AG04449 (cell line): ENCODE measurements around the gene ELL.
A peak's percentile ranks its signal among the peaks of the same experiment; 100 is the strongest.

ENCODE experiments used
- CTCF ChIA-PET: fragments of 350-600 bp; formaldehyde crosslinking; extraction: SDS; loops from one replicate; lab custom pipeline; 2021; ENCODE audit warnings: antibody characterized with exemption; lab: Yijun Ruan, JAX
- POLR2A ChIA-PET: fragments of 400-600, 350-600 bp; formaldehyde crosslinking; extraction: SDS; loops from one replicate; lab custom pipeline; 2020; ENCODE audit warnings: antibody characterized with exemption, inconsistent platforms; lab: Yijun Ruan, JAX
- DNase-seq: peaks from one replicate; pipeline ENCODE4 v3.0.0-alpha.2; 2010; ENCODE audit warnings: low read depth, low spot score
- H3K4me3 ChIP-seq: 2 replicates; pipeline ENCODE4 v1.5.1; 2011; ENCODE audit warnings: low read depth, mild to moderate bottlenecking, control low read depth, low read length
- CTCF ChIP-seq: IDR thresholded peaks from one replicate; pipeline ENCODE4 v1.5.1; 2011; ENCODE audit warnings: mild to moderate bottlenecking, moderate library complexity, low read length, control low read depth, inconsistent platforms; ENCODE audit not compliant: insufficient read depth; ENCODE audit errors: missing control alignments

ELL gene

DNA sequence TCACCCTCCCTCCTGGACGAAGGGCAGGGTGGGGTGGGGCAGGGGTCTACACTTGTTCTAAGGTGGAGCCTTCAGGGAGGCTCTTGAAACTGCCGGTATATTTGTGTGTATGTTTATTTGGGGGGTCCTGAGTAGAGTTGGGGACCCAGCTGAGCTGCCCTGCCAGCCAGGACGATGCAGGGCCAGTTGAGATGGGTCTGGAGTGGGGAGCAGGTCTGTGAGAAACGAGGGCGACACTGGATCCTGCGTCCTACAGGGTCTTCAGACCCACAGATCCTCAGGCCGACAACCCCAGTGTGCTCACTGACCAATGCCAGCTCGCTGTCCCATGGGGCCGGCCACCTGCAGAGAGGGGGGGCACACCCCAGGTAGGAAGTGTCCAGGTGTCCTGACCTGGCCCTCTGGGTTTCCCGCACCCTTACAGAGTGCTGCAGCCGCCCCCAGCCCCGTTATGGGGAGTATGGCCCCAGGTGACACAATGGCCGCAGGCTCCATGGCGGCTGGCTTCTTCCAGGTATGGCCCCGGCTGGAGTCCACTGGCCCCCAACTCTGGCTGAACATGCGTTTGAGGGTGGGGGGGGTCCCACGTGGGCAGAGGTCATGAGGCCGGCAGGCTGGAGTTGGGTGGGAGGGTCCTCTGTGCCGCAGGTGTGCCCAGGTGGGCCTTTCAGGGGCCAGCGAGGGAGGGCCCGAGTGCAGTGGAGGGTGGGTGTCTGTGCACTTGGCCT lies 91.3 kb downstream of the ELL start:
- ChIA-PET CTCF (interaction anchor here (0.9 to 1.4 kb wide), 2 partner anchors 20 to 43 kb away, joined by 4 to 5 read pairs; no protein-coding TSS in a partner anchor), POLR2A (interaction anchor here (1.5 kb wide), 1 partner anchor 11 kb away, joined by 5 read pairs; the partner anchor contains the start of gene SSBP4)
- no peak for TF ChIP-seq CTCF
- H3K4me3 ChIP-seq, result no peak overlapping the region
- DNase-seq, result no peak

DNA sequence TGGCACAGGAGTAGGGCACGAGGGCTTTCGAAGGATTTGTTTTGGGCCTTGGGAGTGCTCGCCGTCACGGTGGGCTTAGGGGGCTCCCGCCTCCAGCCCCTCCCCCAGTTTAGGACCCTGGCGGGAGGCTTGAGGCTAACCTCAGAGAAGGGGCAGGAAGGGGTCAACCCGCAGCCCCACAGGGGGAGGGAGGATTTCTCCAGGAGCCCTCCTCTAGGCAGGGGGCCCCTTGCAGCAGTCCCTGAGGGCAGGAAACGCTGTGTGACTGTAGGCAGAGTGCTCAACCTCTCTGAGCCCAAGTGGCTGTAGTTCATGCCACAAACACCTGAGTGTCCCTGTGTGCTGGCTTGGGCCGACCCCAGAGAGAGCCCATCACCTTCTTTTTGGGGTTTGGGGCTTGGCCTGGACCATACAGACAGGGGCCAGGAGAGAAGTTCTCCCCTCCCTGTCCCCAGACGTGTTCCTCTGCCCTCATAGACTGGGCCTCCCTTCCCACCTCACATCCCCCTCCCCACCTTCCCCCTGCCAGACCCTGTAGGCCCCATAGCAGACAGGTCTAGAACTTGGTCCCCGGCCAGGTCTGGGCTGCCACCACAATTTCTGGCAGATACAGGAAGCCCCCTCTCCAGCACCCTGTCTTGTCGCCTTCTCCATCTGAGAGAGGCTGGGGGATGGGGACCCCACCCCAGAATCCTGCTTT lies 92.0 kb downstream of the ELL start:
- ChIA-PET POLR2A (no interaction called here), CTCF (interaction anchor here (0.9 kb wide), 1 partner anchor 21 kb away, joined by 4 read pairs; no protein-coding TSS in a partner anchor)
- DNase-seq, result no peak
- H3K4me3 ChIP-seq, result peak overlapping the region; percentile 32; the same call in 1 of the 2 replicates
- TF ChIP-seq CTCF, result no peak

DNA sequence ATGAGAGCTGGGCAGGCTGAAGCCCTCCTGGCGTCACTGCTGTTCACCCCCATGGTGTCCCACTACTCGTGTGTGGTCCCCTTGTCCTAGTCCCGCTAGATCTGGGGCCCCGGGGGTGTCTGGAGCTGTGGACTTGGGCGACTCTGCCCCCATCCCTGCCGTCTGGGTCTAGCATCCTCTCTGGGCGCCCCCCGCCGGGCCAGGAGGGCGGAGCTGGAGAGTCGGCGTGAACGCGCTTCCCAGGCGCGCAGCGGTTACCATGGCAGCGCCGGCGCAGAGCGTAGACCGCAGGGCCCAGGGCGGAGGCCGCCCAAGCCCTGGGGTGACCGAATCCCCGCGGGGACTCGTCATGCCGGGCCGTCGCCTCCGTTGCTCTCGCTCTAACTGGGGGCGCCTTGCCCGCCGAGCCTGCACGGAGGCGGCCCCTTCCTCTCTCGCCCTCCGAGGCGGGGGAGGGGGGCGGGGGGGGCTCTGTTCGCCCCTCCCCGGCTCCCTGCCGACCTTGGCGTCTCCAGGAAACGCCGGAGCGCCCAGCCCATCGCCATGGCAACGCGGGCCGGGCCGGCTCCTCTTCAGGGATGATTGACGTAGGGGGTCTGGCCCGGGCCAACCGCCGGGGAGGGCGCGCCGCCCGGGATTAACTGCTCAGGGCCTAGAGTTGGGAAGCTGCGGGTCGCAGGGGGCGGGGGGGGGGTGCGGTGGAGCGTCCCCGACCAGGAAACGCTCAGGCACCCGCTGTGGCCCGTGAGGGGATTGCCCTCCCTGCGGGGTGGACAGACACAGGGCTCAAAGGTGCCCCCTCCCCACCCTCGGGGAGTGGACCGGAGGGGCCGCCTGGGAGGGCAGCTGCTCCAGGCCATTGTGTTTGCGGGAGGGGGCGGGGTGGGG lies 92.8 kb downstream of the ELL start:
- ChIA-PET CTCF (interaction anchor here (1.0 to 1.3 kb wide), 4 partner anchors 9 to 18 kb away, joined by 3 to 6 read pairs (median 4); partner anchors contain the start of gene SSBP4), POLR2A (interaction anchor here (1.0 kb wide), 1 partner anchor 10 kb away, joined by 3 read pairs; the partner anchor contains the start of gene SSBP4)
- no peak for TF ChIP-seq CTCF
- H3K4me3 ChIP-seq, result peak overlapping the region; percentile 32
- no peak for DNase-seq

DNA sequence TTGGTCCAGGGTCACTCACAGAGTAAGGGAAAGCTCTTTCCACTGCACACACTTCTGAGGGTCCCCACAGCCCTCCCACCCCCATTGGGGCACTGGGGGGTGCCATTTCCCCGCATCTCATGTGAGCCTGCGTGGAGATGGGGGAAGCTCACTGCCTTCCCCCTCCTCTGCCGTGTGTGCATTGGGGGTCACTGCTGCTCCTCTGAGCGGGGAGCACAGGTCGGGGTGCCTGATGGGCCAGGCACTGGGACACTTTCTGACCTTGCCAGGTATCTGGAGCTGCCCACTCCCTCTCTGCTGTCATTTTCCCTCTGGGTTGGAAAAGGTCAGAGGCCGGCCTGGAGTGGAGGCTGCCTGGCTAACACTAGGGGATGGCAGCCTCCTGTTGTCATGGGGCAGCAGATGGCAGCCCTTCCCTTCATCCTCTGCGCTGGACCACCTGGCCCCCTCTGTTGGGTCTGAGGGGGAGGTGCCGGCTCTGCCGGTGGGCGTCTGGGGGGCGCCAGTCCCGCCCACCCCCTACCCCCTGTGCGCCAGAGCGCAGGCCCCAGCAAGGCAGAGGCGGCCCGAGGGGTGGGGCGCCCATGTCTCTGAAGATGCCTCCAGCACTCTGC lies 93.6 kb downstream of the ELL start:
- no peak for TF ChIP-seq CTCF
- ChIA-PET CTCF (interaction anchor here (1.0 to 1.3 kb wide), 4 partner anchors 8 to 17 kb away, joined by 3 to 6 read pairs (median 4); partner anchors contain the start of gene SSBP4), POLR2A (interaction anchor here (1.0 kb wide), 1 partner anchor 9 kb away, joined by 3 read pairs; the partner anchor contains the start of gene SSBP4)
- H3K4me3 ChIP-seq, result no peak overlapping the region
- DNase-seq, result no peak

GRCh38 chr19:18427743-18428113 lies 94.1 kb downstream of the ELL start:
- POLR2A ChIA-PET, result no interaction called here
- CTCF ChIA-PET, result interaction anchor here (1.0 to 1.2 kb wide), 2 partner anchors 17 to 34 kb away, joined by 3 to 6 read pairs; no protein-coding TSS in a partner anchor
- H3K4me3 ChIP-seq, result no peak overlapping the region
- DNase-seq, result no peak
- TF ChIP-seq CTCF, result no peak
